T-cell (primary cell): Measurements from ENCODE around the gene BOC. TPM values are rescaled to one million over a fixed set of nuclear protein-coding genes. Genes with fewer than 3 reads are reported as not detected.

ENCODE experiments used
- ATAC-seq, 4 experiments: fragments of 200-7000 bp in 3 of 4; fragments of 150-1000 bp in 1 of 4; cut with Tn5 transposase; replicated peaks in 1 of 4; 1 replicate in 3 of 4; 2 replicates in 1 of 4; pipeline ENCODE4 v1.10.0; 2021; ENCODE audit warnings: moderate library complexity in 3 of 4, mild to moderate bottlenecking in 2 of 4, moderate number of reproducible peaks in 1 of 4
- CTCF ChIA-PET, 2 donors: fragments of 300-600 bp; sonication (Branson Sonifier 250); formaldehyde crosslinking; loops; one replicate each; lab custom pipeline; 2022; ENCODE audit warnings: antibody characterized with exemption in 2 of 2; lab: Charles Lee
- POLR2A ChIA-PET, 2 donors: fragments of 300-600 bp; sonication (Branson Sonifier 250); formaldehyde crosslinking; loops; one replicate each; lab custom pipeline; 2022; ENCODE audit warnings: antibody characterized with exemption in 2 of 2; lab: Charles Lee
- DNase-seq, 35 experiments: peaks; one replicate each; pipeline versions ENCODE4 v3.0.0 to v3.0.0-alpha.2; 2013 to 2023
- H3K27ac ChIP-seq: one replicate; pipeline ENCODE4 v1.5.1; 2013; ENCODE audit warnings: low read length
- H3K27me3 ChIP-seq, 2 experiments: replicated peaks in 1 of 2; 1 replicate in 1 of 2; 2 replicates in 1 of 2; pipeline versions ENCODE4 v1.6.1 to v1.7.0; 2013; ENCODE audit warnings: low read length in 1 of 2, mixed read lengths in 1 of 2; ENCODE audit not compliant: control insufficient read depth in 2 of 2, insufficient read depth in 2 of 2; ENCODE audit errors: extremely low read depth in 1 of 2
- H3K36me3 ChIP-seq, 2 donors: 1 replicate in 1 of 2; 2 replicates in 1 of 2; pipeline versions ENCODE4 v1.6.1 to v1.7.0; 2013; ENCODE audit warnings: low read length in 1 of 2; ENCODE audit not compliant: control insufficient read depth in 2 of 2, insufficient read depth in 1 of 2; ENCODE audit errors: extremely low read depth in 1 of 2
- H3K4me1 ChIP-seq, 2 experiments: 1 replicate in 1 of 2; 2 replicates in 1 of 2; pipeline versions ENCODE4 v1.6.1 to v1.7.0; 2013; ENCODE audit warnings: low read length in 2 of 2, mixed read lengths in 1 of 2; ENCODE audit not compliant: insufficient read depth in 2 of 2, control insufficient read depth in 1 of 2; ENCODE audit errors: extremely low read depth in 1 of 2
- H3K4me3 ChIP-seq, 2 donors: 1 replicate in 1 of 2; 2 replicates in 1 of 2; pipeline versions ENCODE4 v1.5.1 to v1.7.0; 2013; ENCODE audit warnings: mild to moderate bottlenecking in 2 of 2, low read length in 1 of 2, moderate library complexity in 1 of 2; ENCODE audit not compliant: control insufficient read depth in 1 of 2; ENCODE audit errors: extremely low read depth in 1 of 2
- H3K9me3 ChIP-seq: 2 replicates; pipeline ENCODE4 v1.7.0; 2013
- H3K27ac Mint-ChIP-seq, 2 donors: one replicate each; pipeline ENCODE4 v1.8.0; 2020 to 2021; ENCODE audit warnings: mild to moderate bottlenecking in 2 of 2, mixed read lengths in 2 of 2
- H3K27me3 Mint-ChIP-seq, 2 donors: one replicate each; pipeline ENCODE4 v1.8.0; 2021 to 2022; ENCODE audit warnings: mixed read lengths in 2 of 2
- H3K36me3 Mint-ChIP-seq: one replicate; pipeline ENCODE4 v1.8.0; 2021; ENCODE audit warnings: mixed read lengths
- H3K4me1 Mint-ChIP-seq, 3 donors: one replicate each; pipeline ENCODE4 v1.8.0; 2020 to 2022; ENCODE audit warnings: mixed read lengths in 3 of 3, mild to moderate bottlenecking in 1 of 3
- H3K4me3 Mint-ChIP-seq, 3 donors: one replicate each; pipeline ENCODE4 v1.8.0; 2020 to 2022; ENCODE audit warnings: mild to moderate bottlenecking in 3 of 3, mixed read lengths in 3 of 3, moderate library complexity in 3 of 3
- H3K9me3 Mint-ChIP-seq, 3 donors: one replicate each; pipeline ENCODE4 v1.8.0; 2020 to 2022; ENCODE audit warnings: mixed read lengths in 3 of 3
- WGBS: methylation state at CpG from one replicate; pipeline ENCODE4 v1.1.5; 2013; ENCODE audit warnings: missing lambda C conversion rate; ENCODE audit not compliant: insufficient coverage; 5-methylcytosine and 5-hydroxymethylcytosine counted together
- total RNA-seq, 35 experiments: library from RNA in 6 of 35; stranded (reverse) in 6 of 35; fragments of 120-200 nt in 1 of 35; gene quantifications; one replicate each; pipeline versions ENCODE4 v1.2.1 to v1.2.4 and lab custom pipeline; 2013 to 2026

Gene BOC
- total RNA-seq, 5 donors from 2014 or later (not counting 1 experiment from before 2014, with no cell fraction given): 0.16 to 0.20 TPM; not detected in 3

- Mint-ChIP-seq H3K9me3 (no peaks in the 10 kb centered on the region), H3K4me1 (peaks cover 6 to 7% (median 6%) of the 10 kb centered on the region in 3 donors), H3K4me3 (no peak overlapping the region), H3K36me3 (no peaks in the 10 kb centered on the region), H3K27ac (no peak overlapping the region), H3K27me3 (peaks cover 4 to 6% of the 10 kb centered on the region in 2 donors)
- H3K4me1 ChIP-seq: peaks cover 4 to 6% of the 10 kb centered on the region in 2 experiments
- no peak overlapping the region for H3K27ac ChIP-seq
- no peaks in the 10 kb centered on the region for H3K9me3 ChIP-seq
- peaks cover 0 to 10% of the 10 kb centered on the region in 2 experiments for H3K27me3 ChIP-seq
- WGBS: 79% methylated on average over 4 of the region's 6 CpGs
- ChIA-PET CTCF (no interaction called here), POLR2A (no interaction called here)
- no peak for ATAC-seq
- H3K4me3 ChIP-seq: no peak overlapping the region
- H3K36me3 ChIP-seq: no peaks in the 10 kb centered on the region
- no peak for DNase-seq
These were observed 17.3 kb downstream of the BOC start for GRCh38 chr3:113228498-113229286.

GRCh38 chr3:113231391-113231790 is 20.0 kb downstream of the BOC start:
- no CpG with 5 or more reads among the region's 1 CpG for WGBS
- POLR2A ChIA-PET: no interaction called here
- H3K36me3 ChIP-seq: no peaks in the 10 kb centered on the region
- Mint-ChIP-seq H3K4me3 (no peak overlapping the region), H3K36me3 (no peaks in the 10 kb centered on the region), H3K9me3 (no peaks in the 10 kb centered on the region), H3K27me3 (peaks cover 5 to 8% of the 10 kb centered on the region in 2 donors), H3K27ac (no peak overlapping the region), H3K4me1 (no peaks in the 10 kb centered on the region)
- no peak overlapping the region for H3K4me3 ChIP-seq
- no peak overlapping the region for H3K27ac ChIP-seq
- no peak for ATAC-seq
- no peaks in the 10 kb centered on the region for H3K4me1 ChIP-seq
- no peaks in the 10 kb centered on the region for H3K9me3 ChIP-seq
- H3K27me3 ChIP-seq: no peaks in the 10 kb centered on the region
- CTCF ChIA-PET: no interaction called here
- no peak for DNase-seq

GRCh38 chr3:113231827-113232253 is 20.5 kb downstream of the BOC start:
- Histone ChIP-seq H3K36me3 (no peaks in the 10 kb centered on the region), H3K27ac (no peak overlapping the region), H3K4me1 (no peaks in the 10 kb centered on the region), H3K4me3 (no peak overlapping the region), H3K9me3 (no peaks in the 10 kb centered on the region), H3K27me3 (no peaks in the 10 kb centered on the region)
- Mint-ChIP-seq H3K27me3 (peaks cover 5 to 8% of the 10 kb centered on the region in 2 donors), H3K4me3 (no peak overlapping the region), H3K9me3 (no peaks in the 10 kb centered on the region), H3K36me3 (no peaks in the 10 kb centered on the region), H3K4me1 (no peaks in the 10 kb centered on the region), H3K27ac (no peak overlapping the region)
- 45% methylated on average over 1 of the region's 1 CpG for WGBS
- ChIA-PET POLR2A (no interaction called here), CTCF (no interaction called here)
- ATAC-seq (no peak), DNase-seq (no peak)

- Mint-ChIP-seq H3K27ac (no peak overlapping the region), H3K4me1 (no peaks in the 10 kb centered on the region), H3K9me3 (no peaks in the 10 kb centered on the region), H3K4me3 (no peak overlapping the region), H3K27me3 (peaks cover 8% of the 10 kb centered on the region in 2 donors), H3K36me3 (no peaks in the 10 kb centered on the region)
- DNase-seq (no peak), ATAC-seq (no peak)
- Histone ChIP-seq H3K9me3 (no peaks in the 10 kb centered on the region), H3K4me1 (no peaks in the 10 kb centered on the region), H3K36me3 (no peaks in the 10 kb centered on the region), H3K4me3 (no peak overlapping the region), H3K27ac (no peak overlapping the region), H3K27me3 (no peaks in the 10 kb centered on the region)
- ChIA-PET CTCF (no interaction called here), POLR2A (interaction anchor here in 1 of 2 donors (0.6 kb wide), 1 partner anchor 442 kb away, joined by 3 read pairs; no protein-coding TSS in a partner anchor)
- 90% methylated on average over 2 of the region's 2 CpGs for WGBS
These were observed 21.0 kb downstream of the BOC start for GRCh38 chr3:113232342-113232741.

GRCh38 chr3:113233497-113233896 is 22.1 kb downstream of the BOC start:
- H3K27me3 Mint-ChIP-seq: peaks cover 5 to 8% of the 10 kb centered on the region in 2 donors

GRCh38 chr3:113234028-113234427 is 22.7 kb downstream of the BOC start:
- CTCF ChIA-PET: interaction anchor here in 1 of 2 donors (0.6 kb wide), 1 partner anchor 585 kb away, joined by 3 read pairs; no protein-coding TSS in a partner anchor
- peaks cover 5 to 8% of the 10 kb centered on the region in 2 donors for H3K27me3 Mint-ChIP-seq
- ATAC-seq: no peak
- Histone ChIP-seq H3K36me3 (no peaks in the 10 kb centered on the region), H3K27ac (no peak overlapping the region), H3K4me1 (no peaks in the 10 kb centered on the region), H3K4me3 (no peak overlapping the region), H3K27me3 (no peaks in the 10 kb centered on the region), H3K9me3 (no peaks in the 10 kb centered on the region)
- H3K36me3 Mint-ChIP-seq: no peaks in the 10 kb centered on the region
- POLR2A ChIA-PET: no interaction called here
- H3K27ac Mint-ChIP-seq: no peak overlapping the region
- H3K9me3 Mint-ChIP-seq: no peaks in the 10 kb centered on the region
- 84% methylated on average over 2 of the region's 3 CpGs for WGBS
- no peak overlapping the region for H3K4me3 Mint-ChIP-seq
- DNase-seq: no peak
- H3K4me1 Mint-ChIP-seq: no peaks in the 10 kb centered on the region

More at GRCh38 chr3:113233497-113233896, 22.1 kb downstream of the BOC start:
- Histone ChIP-seq H3K9me3 (no peaks in the 10 kb centered on the region), H3K4me1 (no peaks in the 10 kb centered on the region), H3K36me3 (no peaks in the 10 kb centered on the region), H3K4me3 (no peak overlapping the region), H3K27me3 (no peaks in the 10 kb centered on the region), H3K27ac (no peak overlapping the region)
- no peak for DNase-seq
- Mint-ChIP-seq H3K9me3 (no peaks in the 10 kb centered on the region), H3K4me3 (no peak overlapping the region), H3K36me3 (no peaks in the 10 kb centered on the region), H3K27ac (no peak overlapping the region), H3K4me1 (no peaks in the 10 kb centered on the region)
- ATAC-seq: no peak
- WGBS: 87% methylated on average over 7 of the region's 9 CpGs
- ChIA-PET CTCF (interaction anchor here in 1 of 2 donors (0.6 kb wide), 2 partner anchors 35 to 585 kb away, joined by 3 read pairs; no protein-coding TSS in a partner anchor), POLR2A (no interaction called here)
